MCF 10A (cell line): ENCODE data around the gene CCDC87. TPM values are rescaled to one million over a fixed set of nuclear protein-coding genes. Genes with fewer than 3 reads are reported as not detected.
"Not testable (repeated sequence)": the region's sequence is repeated elsewhere in the genome, so short reads cannot be mapped to it uniquely, and the experiment has no call there.

ENCODE experiments used
- BruUV-seq: library from RNA; stranded (reverse); fragments of 400-500 nt; replicated peaks from 2 replicates; lab custom pipeline; 2021; lab: Mats Ljungman, UMichigan
- CTCF ChIA-PET: fragments of 300-600 bp; sonication (Branson Sonifier 250); formaldehyde crosslinking; extraction: SDS; loops from one replicate; lab custom pipeline; 2021; ENCODE audit warnings: antibody characterized with exemption, inconsistent platforms; lab: Yijun Ruan, JAX
- POLR2A ChIA-PET: fragments of 300-600, 350-650 bp; sonication (Branson Sonifier 250); formaldehyde crosslinking; extraction: SDS; loops from one replicate; lab custom pipeline; 2020; ENCODE audit warnings: antibody characterized with exemption, inconsistent platforms; lab: Yijun Ruan, JAX
- DNase-seq: peaks from one replicate; pipeline ENCODE4 v3.0.0-alpha.2; 2018; ENCODE audit not compliant: unreplicated experiment
- H3K27ac Mint-ChIP-seq: one replicate; pipeline ENCODE4 v1.8.0; 2022; ENCODE audit warnings: mild to moderate bottlenecking, low read depth, mixed read lengths; ENCODE audit not compliant: unreplicated experiment
- H3K27me3 Mint-ChIP-seq: one replicate; pipeline ENCODE4 v1.8.0; 2022; ENCODE audit warnings: mixed read lengths; ENCODE audit not compliant: insufficient read depth, unreplicated experiment
- H3K36me3 Mint-ChIP-seq: one replicate; pipeline ENCODE4 v1.8.0; 2022; ENCODE audit warnings: mild to moderate bottlenecking, moderate library complexity, mixed read lengths; ENCODE audit not compliant: insufficient read depth, unreplicated experiment
- H3K4me1 Mint-ChIP-seq: one replicate; pipeline ENCODE4 v1.8.0; 2022; ENCODE audit warnings: mixed read lengths; ENCODE audit not compliant: insufficient read depth, unreplicated experiment
- H3K4me3 Mint-ChIP-seq: one replicate; pipeline ENCODE4 v1.8.0; 2022; ENCODE audit warnings: mild to moderate bottlenecking, moderate library complexity, mixed read lengths; ENCODE audit not compliant: unreplicated experiment
- H3K9me3 Mint-ChIP-seq: one replicate; pipeline ENCODE4 v1.8.0; 2022; ENCODE audit warnings: mixed read lengths; ENCODE audit not compliant: unreplicated experiment
- intact Hi-C: fragments of 100-400 bp; cut with micrococcal nuclease; formaldehyde crosslinking; loops from 2 replicates; pipeline ENCODE4 v1.14.1; 2022
- total RNA-seq: library from RNA; stranded (reverse); gene quantifications from 2 replicates; pipeline ENCODE4 v1.2.3, GENCODE V29; 2022
- TF ChIP-seq, protein P1 (sequence below): fragments of 200-600 bp; IDR thresholded peaks from one replicate; pipeline ENCODE4 v1.8.0; 2022; ENCODE audit warnings: antibody characterized with exemption, mild to moderate bottlenecking; ENCODE audit not compliant: unreplicated experiment

CCDC87 gene
- total RNA-seq, 1 experiment from 2014 or later, result not detected

DNA sequence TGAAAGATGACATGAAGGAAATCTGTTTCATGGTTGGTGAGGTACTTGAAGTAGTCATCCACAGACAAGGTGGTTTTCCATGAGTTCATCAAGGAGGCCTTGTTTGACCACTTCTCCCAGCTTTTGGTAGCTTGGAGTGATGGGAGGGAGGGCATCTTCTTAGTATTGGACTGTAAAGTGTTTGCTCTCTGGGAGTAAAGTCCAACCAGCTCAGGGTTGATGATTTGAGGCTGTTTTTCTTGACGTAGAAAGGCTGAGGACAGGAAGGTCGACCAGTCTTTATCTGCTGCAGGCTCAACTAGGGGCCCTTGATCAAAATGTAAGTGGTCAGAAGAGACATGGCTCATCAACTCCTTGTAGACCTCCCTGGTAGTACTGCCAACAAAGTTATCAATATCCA, 1.7 kb downstream of the CCDC87 start:
- ChIA-PET CTCF (interaction anchor here (0.8 to 1.6 kb wide), 5 partner anchors 12 to 295 kb away, joined by 3 to 8 read pairs (median 5); no protein-coding TSS in a partner anchor), POLR2A (interaction anchor here (1.5 to 1.7 kb wide), 2 partner anchors 11 to 26 kb away, joined by 3 to 6 read pairs; partner anchors contain the start of gene RBM14)
- no TSS peak for BruUV-seq
- Mint-ChIP-seq H3K4me1 (peaks cover 5% of the 10 kb centered on the region), H3K36me3 (no peaks in the 10 kb centered on the region), H3K4me3 (no peak overlapping the region), H3K9me3 (no peaks in the 10 kb centered on the region), H3K27ac (no peak overlapping the region), H3K27me3 (no peaks in the 10 kb centered on the region)
- no peak for DNase-seq
- intact Hi-C loops, result no loop called here
- TF ChIP-seq, protein P1, sequence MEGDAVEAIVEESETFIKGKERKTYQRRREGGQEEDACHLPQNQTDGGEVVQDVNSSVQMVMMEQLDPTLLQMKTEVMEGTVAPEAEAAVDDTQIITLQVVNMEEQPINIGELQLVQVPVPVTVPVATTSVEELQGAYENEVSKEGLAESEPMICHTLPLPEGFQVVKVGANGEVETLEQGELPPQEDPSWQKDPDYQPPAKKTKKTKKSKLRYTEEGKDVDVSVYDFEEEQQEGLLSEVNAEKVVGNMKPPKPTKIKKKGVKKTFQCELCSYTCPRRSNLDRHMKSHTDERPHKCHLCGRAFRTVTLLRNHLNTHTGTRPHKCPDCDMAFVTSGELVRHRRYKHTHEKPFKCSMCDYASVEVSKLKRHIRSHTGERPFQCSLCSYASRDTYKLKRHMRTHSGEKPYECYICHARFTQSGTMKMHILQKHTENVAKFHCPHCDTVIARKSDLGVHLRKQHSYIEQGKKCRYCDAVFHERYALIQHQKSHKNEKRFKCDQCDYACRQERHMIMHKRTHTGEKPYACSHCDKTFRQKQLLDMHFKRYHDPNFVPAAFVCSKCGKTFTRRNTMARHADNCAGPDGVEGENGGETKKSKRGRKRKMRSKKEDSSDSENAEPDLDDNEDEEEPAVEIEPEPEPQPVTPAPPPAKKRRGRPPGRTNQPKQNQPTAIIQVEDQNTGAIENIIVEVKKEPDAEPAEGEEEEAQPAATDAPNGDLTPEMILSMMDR, result no peak

GRCh38 chr11:66589996-66590675, 2.7 kb downstream of the CCDC87 start:
- intact Hi-C loops, result no loop called here
- TF ChIP-seq, protein P1, result no peak
- Mint-ChIP-seq H3K27ac (no peak overlapping the region), H3K4me1 (peaks cover 5% of the 10 kb centered on the region), H3K36me3 (no peaks in the 10 kb centered on the region), H3K9me3 (no peaks in the 10 kb centered on the region), H3K27me3 (no peaks in the 10 kb centered on the region), H3K4me3 (no peak overlapping the region)
- DNase-seq, result no peak
- ChIA-PET CTCF (interaction anchor here (0.5 to 1.6 kb wide), 6 partner anchors 9 to 102 kb away, joined by 3 to 8 read pairs (median 5); no protein-coding TSS in a partner anchor), POLR2A (interaction anchor here (1.1 to 1.7 kb wide), 3 partner anchors 10 to 27 kb away, joined by 3 to 6 read pairs (median 3); partner anchors contain the start of gene RBM14)
- BruUV-seq, result no TSS peak

- POLR2A ChIA-PET, result interaction anchor here (1.1 kb wide), 1 partner anchor 9 kb away, joined by 3 read pairs; no protein-coding TSS in a partner anchor
- intact Hi-C loops, H3K36me3 Mint-ChIP-seq, DNase-seq, H3K9me3 Mint-ChIP-seq, H3K27me3 Mint-ChIP-seq, H3K4me3 Mint-ChIP-seq, H3K4me1 Mint-ChIP-seq, H3K27ac Mint-ChIP-seq, BruUV-seq: not testable (repeated sequence)
- CTCF ChIA-PET, result interaction anchor here (1.0 kb wide), 3 partner anchors 10 to 40 kb away, joined by 4 to 8 read pairs (median 5); no protein-coding TSS in a partner anchor
Measured at GRCh38 chr11:66589315-66589714, 3.5 kb downstream of the CCDC87 start.

- no peak overlapping the region for H3K27ac Mint-ChIP-seq
- POLR2A ChIA-PET, result interaction anchor here (0.8 kb wide), 1 partner anchor 18 kb away, joined by 3 read pairs; the partner anchor contains the start of gene CTSF
Measured at GRCh38 chr11:66586136-66586535, 6.7 kb downstream of the CCDC87 start.

DNA sequence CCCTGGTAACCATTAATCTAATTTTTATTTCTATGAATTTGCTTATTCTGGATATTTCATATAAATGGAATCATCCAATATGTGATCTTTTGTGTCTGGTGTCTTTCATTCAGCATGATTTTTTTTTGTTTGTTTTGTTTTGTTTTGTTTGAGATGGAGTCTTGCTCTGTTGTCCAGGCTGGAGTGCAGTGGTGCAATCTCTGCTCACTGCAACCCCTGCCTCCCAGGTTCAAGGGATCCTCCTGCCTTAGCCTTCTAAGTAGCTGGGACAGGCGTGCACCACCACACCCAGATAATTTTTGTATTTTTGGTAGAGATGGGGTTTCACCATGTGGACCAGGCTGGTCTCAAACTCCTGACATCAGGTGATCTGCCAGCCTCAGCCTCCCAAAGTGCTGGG, 7.4 kb downstream of the CCDC87 start:
- H3K4me3 Mint-ChIP-seq, DNase-seq, H3K27ac Mint-ChIP-seq, H3K27me3 Mint-ChIP-seq, BruUV-seq, H3K4me1 Mint-ChIP-seq, intact Hi-C loops, H3K36me3 Mint-ChIP-seq, H3K9me3 Mint-ChIP-seq: not testable (repeated sequence)
- ChIA-PET CTCF (interaction anchor here (0.6 kb wide), 1 partner anchor 297 kb away, joined by 3 read pairs; no protein-coding TSS in a partner anchor), POLR2A (interaction anchor here (0.8 kb wide), 1 partner anchor 17 kb away, joined by 3 read pairs; the partner anchor contains the start of gene CTSF)

More at GRCh38 chr11:66586136-66586535, 6.7 kb downstream of the CCDC87 start:
- intact Hi-C loops, result no loop called here
- no peaks in the 10 kb centered on the region for H3K36me3 Mint-ChIP-seq
- no TSS peak for BruUV-seq
- no peak overlapping the region for H3K4me3 Mint-ChIP-seq
- no peaks in the 10 kb centered on the region for H3K4me1 Mint-ChIP-seq
- peaks cover 7% of the 10 kb centered on the region for H3K9me3 Mint-ChIP-seq
- CTCF ChIA-PET, result no interaction called here
- H3K27me3 Mint-ChIP-seq, result no peaks in the 10 kb centered on the region
- TF ChIP-seq, protein P1, result no peak
- no peak for DNase-seq

- H3K4me1 Mint-ChIP-seq, H3K9me3 Mint-ChIP-seq, CTCF ChIA-PET, intact Hi-C loops, H3K4me3 Mint-ChIP-seq, H3K27ac Mint-ChIP-seq, H3K36me3 Mint-ChIP-seq, DNase-seq, H3K27me3 Mint-ChIP-seq, BruUV-seq: not testable (repeated sequence)
- POLR2A ChIA-PET, result interaction anchor here (0.8 kb wide), 1 partner anchor 37 kb away, joined by 3 read pairs; the partner anchor contains the start of gene ZDHHC24
Measured at GRCh38 chr11:66582565-66583147, 10.2 kb downstream of the CCDC87 start.
